Measurements from ENCODE around the gene VOPP1.

Gene VOPP1

DNA sequence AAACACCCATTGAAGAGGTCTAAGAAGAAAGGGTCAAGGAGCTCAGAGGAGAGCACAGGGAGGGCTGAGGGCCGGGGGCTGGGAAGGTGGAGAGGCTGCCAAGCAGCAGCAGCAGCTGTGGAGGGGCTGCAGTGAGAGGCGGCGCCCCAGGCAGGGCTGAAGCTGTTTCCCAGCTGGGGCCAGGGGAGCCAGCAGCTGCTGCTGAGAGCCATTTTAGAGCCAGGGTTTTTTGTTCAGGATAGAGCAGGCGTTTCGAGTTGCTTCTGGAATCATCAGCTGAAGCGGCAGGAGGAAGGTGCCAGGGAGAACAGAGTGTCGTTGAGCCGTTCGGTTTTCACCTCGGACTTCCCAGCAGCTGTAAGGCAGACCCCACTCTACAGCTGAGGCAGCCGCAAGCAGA, 144.5 kb downstream of the VOPP1 start:
- no peak for TF ChIP-seq EZH2phosphoT487 (IDR thresholded peaks at IDR 0.05; ENCODE audit: low read length)
- H3K27ac ChIP-seq (ENCODE audit: low read length), result no peak overlapping the region
- no peaks in the 10 kb centered on the region for H3K4me1 ChIP-seq (ENCODE audit: low read length)
- H3F3A ChIP-seq (ENCODE audit: insufficient read depth, low read length), result no peaks in the 10 kb centered on the region
- no peak overlapping the region for H2AFZ ChIP-seq (ENCODE audit: low read length)
- H3K4me3 ChIP-seq (ENCODE audit: low read length), result no peak overlapping the region
- H3K9me2 ChIP-seq (replicated peaks; ENCODE audit: insufficient read depth, low read length), result no peaks in the 10 kb centered on the region
- DNase-seq, result no peak
- no peaks in the 10 kb centered on the region for H3K27me3 ChIP-seq (replicated peaks; ENCODE audit: insufficient read depth, low read length)
- no peaks in the 10 kb centered on the region for H3K36me3 ChIP-seq (replicated peaks; ENCODE audit: insufficient read depth, low read length)
- no peaks in the 10 kb centered on the region for H3K9me3 ChIP-seq (replicated peaks; ENCODE audit: insufficient read depth, low read length)
- no peak overlapping the region for H3K4me2 ChIP-seq (ENCODE audit: low read depth, low read length)
- no peaks in the 10 kb centered on the region for H4K20me1 ChIP-seq (ENCODE audit: insufficient read depth, low read length)
- H3K79me2 ChIP-seq (ENCODE audit: low read length), result no peaks in the 10 kb centered on the region
- no peak overlapping the region for H3K9ac ChIP-seq (ENCODE audit: low read length)

DNA sequence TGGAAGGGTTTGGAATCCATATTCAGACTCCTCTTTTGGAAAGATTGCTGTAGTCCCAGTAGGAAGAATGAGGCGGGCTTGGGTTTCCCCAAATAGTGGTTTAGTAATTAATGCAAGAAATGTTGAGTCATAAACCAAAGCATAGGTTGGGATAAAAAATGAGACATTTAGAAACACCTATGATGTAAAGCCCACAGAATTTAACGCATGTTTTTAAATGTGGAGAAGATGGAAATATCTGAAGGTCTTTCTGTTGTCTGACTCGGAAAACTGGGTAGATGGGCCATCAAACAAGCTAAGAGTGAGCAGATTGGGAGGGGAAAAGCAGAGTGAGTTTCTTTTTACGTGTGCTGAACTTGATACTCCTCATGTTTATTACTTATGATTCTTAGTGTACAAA, 145.0 kb downstream of the VOPP1 start:
- Histone ChIP-seq H3K4me2 (ENCODE audit: low read depth, low read length) (no peak overlapping the region), H3K4me3 (ENCODE audit: low read length) (no peak overlapping the region), H3K27me3 (replicated peaks; ENCODE audit: insufficient read depth, low read length) (no peaks in the 10 kb centered on the region), H3F3A (ENCODE audit: insufficient read depth, low read length) (no peaks in the 10 kb centered on the region), H3K36me3 (replicated peaks; ENCODE audit: insufficient read depth, low read length) (no peaks in the 10 kb centered on the region), H3K9me2 (replicated peaks; ENCODE audit: insufficient read depth, low read length) (no peaks in the 10 kb centered on the region), H2AFZ (ENCODE audit: low read length) (no peak overlapping the region), H3K79me2 (ENCODE audit: low read length) (no peaks in the 10 kb centered on the region), H4K20me1 (ENCODE audit: insufficient read depth, low read length) (no peaks in the 10 kb centered on the region), H3K9ac (ENCODE audit: low read length) (no peak overlapping the region), H3K27ac (ENCODE audit: low read length) (no peak overlapping the region), H3K9me3 (replicated peaks; ENCODE audit: insufficient read depth, low read length) (no peaks in the 10 kb centered on the region), H3K4me1 (ENCODE audit: low read length) (no peaks in the 10 kb centered on the region)
- TF ChIP-seq EZH2 (optimal IDR thresholded peaks at IDR 0.05; ENCODE audit: low read depth, low read length), result no peak
- TF ChIP-seq EZH2phosphoT487 (IDR thresholded peaks at IDR 0.05; ENCODE audit: low read length), result no peak
- TF ChIP-seq, protein P1, sequence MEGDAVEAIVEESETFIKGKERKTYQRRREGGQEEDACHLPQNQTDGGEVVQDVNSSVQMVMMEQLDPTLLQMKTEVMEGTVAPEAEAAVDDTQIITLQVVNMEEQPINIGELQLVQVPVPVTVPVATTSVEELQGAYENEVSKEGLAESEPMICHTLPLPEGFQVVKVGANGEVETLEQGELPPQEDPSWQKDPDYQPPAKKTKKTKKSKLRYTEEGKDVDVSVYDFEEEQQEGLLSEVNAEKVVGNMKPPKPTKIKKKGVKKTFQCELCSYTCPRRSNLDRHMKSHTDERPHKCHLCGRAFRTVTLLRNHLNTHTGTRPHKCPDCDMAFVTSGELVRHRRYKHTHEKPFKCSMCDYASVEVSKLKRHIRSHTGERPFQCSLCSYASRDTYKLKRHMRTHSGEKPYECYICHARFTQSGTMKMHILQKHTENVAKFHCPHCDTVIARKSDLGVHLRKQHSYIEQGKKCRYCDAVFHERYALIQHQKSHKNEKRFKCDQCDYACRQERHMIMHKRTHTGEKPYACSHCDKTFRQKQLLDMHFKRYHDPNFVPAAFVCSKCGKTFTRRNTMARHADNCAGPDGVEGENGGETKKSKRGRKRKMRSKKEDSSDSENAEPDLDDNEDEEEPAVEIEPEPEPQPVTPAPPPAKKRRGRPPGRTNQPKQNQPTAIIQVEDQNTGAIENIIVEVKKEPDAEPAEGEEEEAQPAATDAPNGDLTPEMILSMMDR (IDR thresholded peaks at IDR 0.05; ENCODE audit: low read length), result no peak
- no peak for DNase-seq

DNA sequence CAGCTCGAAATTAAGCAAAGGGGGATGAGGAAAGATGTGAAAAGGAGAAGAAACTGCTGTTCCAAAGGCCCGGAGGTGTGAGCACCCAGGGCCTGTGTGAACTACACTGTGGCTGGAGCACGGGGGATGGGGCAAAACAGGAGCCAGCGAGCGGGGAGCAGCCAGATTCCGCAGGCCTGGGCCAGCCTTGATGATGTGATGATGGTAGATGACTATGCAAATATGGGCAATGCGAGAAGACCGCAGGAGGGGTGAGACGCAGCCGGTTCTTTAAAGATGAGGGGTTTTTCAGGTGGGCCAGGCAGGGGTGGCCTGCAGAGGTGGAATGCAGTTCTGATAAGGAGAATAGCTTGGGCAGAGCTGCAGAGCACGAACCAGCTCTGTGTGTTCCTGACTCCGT, 145.6 kb downstream of the VOPP1 start:
- no peaks in the 10 kb centered on the region for H3K4me1 ChIP-seq (ENCODE audit: low read length)
- H3K9ac ChIP-seq (ENCODE audit: low read length), result no peak overlapping the region
- no peaks in the 10 kb centered on the region for H3F3A ChIP-seq (ENCODE audit: insufficient read depth, low read length)
- DNase-seq, result no peak
- no peak overlapping the region for H3K4me3 ChIP-seq (ENCODE audit: low read length)
- no peak overlapping the region for H3K27ac ChIP-seq (ENCODE audit: low read length)
- H3K36me3 ChIP-seq (replicated peaks; ENCODE audit: insufficient read depth, low read length), result no peaks in the 10 kb centered on the region
- H3K27me3 ChIP-seq (replicated peaks; ENCODE audit: insufficient read depth, low read length), result no peaks in the 10 kb centered on the region
- H3K9me3 ChIP-seq (replicated peaks; ENCODE audit: insufficient read depth, low read length), result no peaks in the 10 kb centered on the region
- TF ChIP-seq EZH2phosphoT487 (IDR thresholded peaks at IDR 0.05; ENCODE audit: low read length), result no peak
- TF ChIP-seq, protein P1 (IDR thresholded peaks at IDR 0.05; ENCODE audit: low read length), result no peak
- no peak for TF ChIP-seq EZH2 (optimal IDR thresholded peaks at IDR 0.05; ENCODE audit: low read depth, low read length)
- H2AFZ ChIP-seq (ENCODE audit: low read length), result no peak overlapping the region
- no peak overlapping the region for H3K4me2 ChIP-seq (ENCODE audit: low read depth, low read length)
- no peaks in the 10 kb centered on the region for H3K9me2 ChIP-seq (replicated peaks; ENCODE audit: insufficient read depth, low read length)
- no peaks in the 10 kb centered on the region for H4K20me1 ChIP-seq (ENCODE audit: insufficient read depth, low read length)
- H3K79me2 ChIP-seq (ENCODE audit: low read length), result no peaks in the 10 kb centered on the region

DNA sequence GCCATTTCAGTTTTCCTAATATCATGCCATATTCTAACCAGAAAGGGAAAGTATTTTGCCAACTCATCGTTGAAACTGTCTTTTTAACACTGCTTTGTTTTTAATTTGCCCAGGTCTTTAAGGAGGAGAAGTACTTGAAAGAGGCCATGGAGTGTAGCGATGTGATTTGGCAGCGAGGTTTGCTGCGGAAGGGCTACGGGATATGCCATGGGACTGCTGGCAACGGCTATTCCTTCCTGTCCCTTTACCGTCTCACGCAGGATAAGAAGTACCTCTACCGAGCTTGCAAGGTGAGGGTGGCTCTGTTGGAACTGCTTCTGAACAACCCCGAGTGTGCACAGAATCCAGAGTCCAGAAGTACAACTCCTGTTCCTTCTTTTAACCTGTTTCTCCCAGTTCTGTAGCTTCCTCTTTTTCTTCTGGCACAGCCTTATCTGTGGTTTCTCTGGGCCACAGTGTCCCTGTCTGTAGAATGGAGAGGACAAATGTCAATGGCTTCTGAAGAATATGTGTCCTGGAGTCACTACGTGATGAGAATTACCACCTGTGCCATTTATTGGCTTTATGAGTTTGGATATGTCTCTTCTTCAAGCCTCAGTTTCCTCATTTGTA, 147.1 kb downstream of the VOPP1 start:
- Histone ChIP-seq H3F3A (ENCODE audit: insufficient read depth, low read length) (no peaks in the 10 kb centered on the region), H3K79me2 (ENCODE audit: low read length) (no peaks in the 10 kb centered on the region), H3K4me1 (ENCODE audit: low read length) (no peaks in the 10 kb centered on the region), H3K27me3 (replicated peaks; ENCODE audit: insufficient read depth, low read length) (no peaks in the 10 kb centered on the region), H4K20me1 (ENCODE audit: insufficient read depth, low read length) (no peaks in the 10 kb centered on the region), H3K9ac (ENCODE audit: low read length) (no peak overlapping the region), H3K4me2 (ENCODE audit: low read depth, low read length) (no peak overlapping the region), H3K36me3 (replicated peaks; ENCODE audit: insufficient read depth, low read length) (no peaks in the 10 kb centered on the region), H3K9me3 (replicated peaks; ENCODE audit: insufficient read depth, low read length) (no peaks in the 10 kb centered on the region), H2AFZ (ENCODE audit: low read length) (no peak overlapping the region), H3K9me2 (replicated peaks; ENCODE audit: insufficient read depth, low read length) (no peaks in the 10 kb centered on the region), H3K4me3 (ENCODE audit: low read length) (no peak overlapping the region), H3K27ac (ENCODE audit: low read length) (no peak overlapping the region)
- DNase-seq, result no peak
- TF ChIP-seq EZH2phosphoT487 (IDR thresholded peaks at IDR 0.05; ENCODE audit: low read length), result no peak
- TF ChIP-seq, protein P1 (IDR thresholded peaks at IDR 0.05; ENCODE audit: low read length), result no peak
- TF ChIP-seq EZH2 (optimal IDR thresholded peaks at IDR 0.05; ENCODE audit: low read depth, low read length), result no peak
